ENCODE data around the gene MRGPRG. TPM values are rescaled to one million over a fixed set of nuclear protein-coding genes. Genes with fewer than 3 reads are reported as not detected.
A peak's percentile ranks its signal among the peaks of the same experiment; 100 is the strongest.

The MRGPRG gene
- total and polyA plus RNA-seq, 2 of the 8 experiments (the other 6 are each of a cell fraction or from before 2014, with no cell fraction given): not detected

- Histone ChIP-seq H3K4me1 (replicated peaks in 1 of 4; ENCODE audit: control insufficient read depth in 3 of 4, insufficient read depth in 4 of 4, low read length in 3 of 4) (peaks cover 0 to 4% (median under 1%) of the 10 kb centered on the region in 4 experiments; a peak in 6 of 7 replicates), H2BK15ac (ENCODE audit: low read length) (no peak overlapping the region), H3K79me1 (ENCODE audit: low read depth, low read length) (no peaks in the 10 kb centered on the region), H3K56ac (replicated peaks; ENCODE audit: insufficient read length, low read depth, low read length) (peak overlapping the region; percentile 93), H3K4me2 (ENCODE audit: insufficient read depth in 1 of 2, low read depth in 2 of 2, low read length in 2 of 2) (no peak overlapping the region), H2AK5ac (ENCODE audit: low read depth, low read length) (peak overlapping the region; percentile 46; the same call in 1 of the 2 replicates), H3K14ac (ENCODE audit: insufficient read length) (no peak overlapping the region), H2BK20ac (ENCODE audit: low read length) (no peak overlapping the region), H3K23ac (ENCODE audit: insufficient read length) (no peak overlapping the region), H2AFZ (ENCODE audit: low read length) (no peak overlapping the region), H2BK5ac (ENCODE audit: low read depth, low read length) (no peak overlapping the region), H3K36me3 (ENCODE audit: control insufficient read depth in 2 of 4, insufficient read depth in 4 of 4, low read length in 3 of 4) (no peaks in the 10 kb centered on the region), H3K79me2 (ENCODE audit: control insufficient read depth in 1 of 2, insufficient read depth in 2 of 2, low read length in 2 of 2) (no peaks in the 10 kb centered on the region), H4K8ac (ENCODE audit: extremely low read depth, insufficient read depth, low read length) (no peak overlapping the region), H4K5ac (ENCODE audit: insufficient read length, low read depth, low read length) (no peak overlapping the region), H2BK12ac (ENCODE audit: low read depth, low read length) (no peak overlapping the region), H2BK120ac (replicated peaks; ENCODE audit: low read depth, low read length) (no peak overlapping the region), H4K20me1 (replicated peaks in 1 of 2; ENCODE audit: control insufficient read depth in 1 of 2, insufficient read depth in 2 of 2, low read length in 2 of 2) (peaks cover 0 to 10% of the 10 kb centered on the region in 2 experiments), H3K4me3 (ENCODE audit: extremely low read depth in 1 of 4, insufficient read depth in 2 of 4, low read depth in 3 of 4, low read length in 4 of 4) (no peak overlapping the region), H3K4ac (replicated peaks; ENCODE audit: insufficient read length, low read depth, low read length) (no peak overlapping the region), H3K27ac (ENCODE audit: low read depth, low read length) (no peak overlapping the region), H3K9me3 (ENCODE audit: insufficient read depth in 2 of 2, low read depth in 1 of 2, low read length in 1 of 2) (no peaks in the 10 kb centered on the region), H3K18ac (ENCODE audit: extremely low read depth, low read length) (no peak overlapping the region), H4K91ac (replicated peaks; ENCODE audit: insufficient read length, low read length) (no peak overlapping the region), H3K9ac (replicated peaks in 1 of 4; ENCODE audit: extremely low read depth in 1 of 4, low read depth in 3 of 4, low read length in 3 of 4) (no peak overlapping the region), H3K23me2 (ENCODE audit: low read depth, low read length) (peaks cover 19% of the 10 kb centered on the region), H3K27me3 (replicated peaks in 1 of 4; ENCODE audit: control insufficient read depth in 3 of 4, extremely low read depth in 1 of 4, insufficient read depth in 3 of 4, low read length in 3 of 4) (peaks cover 10 to 40% (median 31%) of the 10 kb centered on the region in 4 experiments)
- POLR2A ChIA-PET (ENCODE audit: partially characterized antibody): interaction anchor here (1.0 kb wide), 1 partner anchor 30 kb away, joined by 3 read pairs; no protein-coding TSS in a partner anchor
- DNase-seq (ENCODE audit: low read depth in 1 of 2, low spot score in 2 of 2) (no peak), FAIRE-seq (no peak)
- CTCF ChIA-PET (ENCODE audit: partially characterized antibody): interaction anchor here (1.0 to 2.5 kb wide), 7 partner anchors 10 to 97 kb away, joined by 3 to 13 read pairs (median 4); no protein-coding TSS in a partner anchor
- 96% methylated on average over 1 of the region's 1 CpG; no CpG with 5 or more reads in 1 of the 2 experiments for WGBS, 2 experiments (ENCODE audit: extremely low coverage in 1 of 2, insufficient coverage in 1 of 2, insufficient read length in 1 of 2, insufficient replicate concordance in 2 of 2, low coverage in 1 of 2, low lambda C conversion rate in 2 of 2, missing lambda C conversion rate in 1 of 2)
- no peak for TF ChIP-seq EGR1 (IDR thresholded peaks at IDR 0.05; ENCODE audit: borderline replicate concordance, low read depth, low read length)
- no peak for TF ChIP-seq CEBPB (IDR thresholded peaks at IDR 0.05; ENCODE audit: low read depth, low read length)
- no peak for TF ChIP-seq MAFK (IDR thresholded peaks at IDR 0.05; ENCODE audit: low read depth, low read length)
- no peak for TF ChIP-seq PHF8 (conservative IDR thresholded peaks at IDR 0.05; ENCODE audit: low read depth, low read length)
- no peak for TF ChIP-seq GTF2F1 (IDR thresholded peaks at IDR 0.05; ENCODE audit: borderline replicate concordance, low read depth, low read length)
- TF ChIP-seq ZNF274 (IDR thresholded peaks at IDR 0.05; ENCODE audit: borderline replicate concordance, extremely low read depth, low read length): no peak
- TF ChIP-seq BCL11A (IDR thresholded peaks at IDR 0.05; ENCODE audit: low read depth in 2 of 2, low read length in 2 of 2): no peak
- no peak for TF ChIP-seq TAF1 (IDR thresholded peaks at IDR 0.05; ENCODE audit: low read depth, low read length)
- no peak for TF ChIP-seq SP1 (IDR thresholded peaks at IDR 0.05; ENCODE audit: low read depth, low read length)
- TF ChIP-seq RBBP5 (IDR thresholded peaks at IDR 0.05; ENCODE audit: borderline replicate concordance, low read depth, low read length): no peak
Measured at GRCh38 chr11:3206922-3207204, 11.8 kb downstream of the MRGPRG start.
